IPS-NIHi11 (cell line): ENCODE results near the gene DCAF12.

Experiments used
- DNase-seq: peaks from one replicate; pipeline ENCODE4 v3.0.0; 2012; ENCODE audit warnings: mixed read lengths, low spot score

DCAF12 gene

DNA sequence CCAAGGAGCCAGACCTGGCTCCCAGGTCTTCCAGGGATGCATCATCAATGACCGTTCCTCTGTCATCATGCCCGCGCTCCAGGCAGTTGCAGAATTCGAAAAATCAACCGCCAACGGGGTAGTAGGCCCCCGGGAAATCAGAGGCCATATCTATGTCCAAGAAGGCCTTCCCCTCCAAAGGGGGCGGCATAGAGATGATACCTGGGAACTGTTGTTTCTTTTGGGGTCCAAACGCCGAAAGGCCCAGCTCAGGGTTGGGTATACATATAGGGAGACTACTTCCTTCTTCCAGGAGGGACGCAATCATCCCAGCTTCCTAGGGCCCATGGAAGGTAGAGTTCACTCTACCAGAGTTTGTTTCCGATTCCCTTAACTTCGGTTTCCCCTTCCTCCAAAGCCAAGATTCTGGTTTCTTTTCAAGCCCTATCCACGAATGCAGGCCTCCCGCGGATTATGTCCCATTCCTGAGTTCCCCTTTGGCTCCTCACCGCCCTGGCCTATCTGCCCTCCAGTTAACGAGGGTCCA lies 754 bp downstream of the DCAF12 start:
- peak; percentile 46 for DNase-seq

DNA sequence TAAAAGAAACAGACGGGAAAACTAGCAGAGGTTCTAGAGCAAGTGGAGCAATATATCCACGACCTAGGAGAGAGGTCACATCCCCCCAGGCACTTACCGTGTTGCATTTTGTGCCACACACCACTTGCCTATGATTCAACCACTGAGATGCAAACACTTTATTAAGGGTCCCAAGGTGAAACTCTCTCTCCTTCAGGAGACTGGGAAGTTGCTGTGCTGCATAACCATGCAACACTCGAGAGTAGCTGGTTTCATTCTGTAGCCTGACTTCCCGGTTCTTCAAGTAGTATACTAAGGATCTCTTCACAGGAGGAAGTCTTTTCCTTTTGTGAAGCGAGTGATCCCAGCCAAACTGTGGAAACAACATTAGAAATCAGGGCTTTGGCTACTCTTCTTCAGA lies 1.6 kb downstream of the DCAF12 start:
- DNase-seq, result no peak

GRCh38 chr9:34124099-34124498 lies 2.4 kb downstream of the DCAF12 start:
- DNase-seq, result no peak

GRCh38 chr9:34123682-34124081 lies 2.8 kb downstream of the DCAF12 start:
- no peak for DNase-seq

DNA sequence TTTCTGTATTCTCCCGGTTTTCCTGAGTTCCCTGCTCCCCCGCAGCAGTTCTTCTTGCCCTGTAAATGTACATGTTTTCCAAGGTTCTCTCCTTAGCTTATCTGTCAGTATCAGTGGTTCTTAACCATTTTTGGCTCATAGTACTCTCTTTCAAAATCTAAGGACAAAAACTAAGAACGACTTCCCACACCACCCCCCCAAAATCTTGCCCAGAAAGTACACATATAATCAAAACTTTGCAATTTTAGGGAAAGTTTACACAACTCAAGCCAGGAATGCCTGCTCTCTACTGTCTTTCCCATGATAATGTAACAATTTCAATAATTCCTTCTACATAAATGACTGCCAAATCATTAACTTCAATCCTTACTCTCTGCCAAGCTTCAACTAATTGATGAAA lies 4.5 kb downstream of the DCAF12 start:
- no peak for DNase-seq

DNA sequence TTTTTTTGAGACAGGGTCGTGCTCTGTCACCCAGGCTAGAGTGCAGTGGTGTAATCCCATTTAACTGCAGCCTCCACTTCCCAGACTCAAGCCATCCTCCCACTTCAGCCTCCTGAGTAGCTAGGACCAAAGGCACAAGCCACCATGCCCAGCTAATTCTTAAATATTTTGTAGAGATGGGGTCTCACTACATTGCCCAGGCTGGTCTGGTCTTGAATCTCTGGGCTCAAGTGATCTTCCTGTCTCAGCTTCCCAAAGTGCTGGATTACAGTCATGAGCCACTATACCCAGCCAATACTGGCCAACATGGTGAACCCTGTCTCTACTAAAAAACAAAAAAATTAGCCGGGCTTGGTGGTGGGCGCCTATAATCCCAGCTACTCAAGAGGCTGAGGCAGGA lies 6.8 kb downstream of the DCAF12 start:
- no peak for DNase-seq

GRCh38 chr9:34114436-34114835 lies 12.1 kb downstream of the DCAF12 start:
- no peak for DNase-seq

GRCh38 chr9:34106110-34106509 lies 20.4 kb downstream of the DCAF12 start:
- no peak for DNase-seq

- no peak for DNase-seq
Observed at GRCh38 chr9:34102796-34103195, 23.7 kb downstream of the DCAF12 start.

DNA sequence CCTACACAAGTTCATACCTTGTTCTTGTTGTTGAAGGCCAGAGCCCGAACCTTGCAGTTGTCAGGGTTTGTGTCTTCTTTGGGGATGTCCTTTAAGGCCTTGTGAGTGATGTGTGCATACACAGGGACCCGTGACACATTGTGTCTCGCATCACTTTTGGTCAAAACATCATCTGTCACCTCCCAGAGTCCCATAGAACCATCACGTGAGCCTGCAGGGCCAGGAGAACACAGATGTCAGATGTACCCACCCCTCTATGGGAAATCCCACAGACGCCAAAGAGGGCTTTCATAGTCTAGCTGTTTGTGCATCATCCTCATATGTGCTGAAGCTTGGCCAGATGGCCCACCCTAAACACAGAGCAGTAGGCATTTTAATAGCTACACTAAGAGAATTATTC lies 28.2 kb downstream of the DCAF12 start:
- DNase-seq, result no peak

- DNase-seq, result no peak
Observed at GRCh38 chr9:34097865-34098264, 28.6 kb downstream of the DCAF12 start.

GRCh38 chr9:34096751-34097150 lies 29.7 kb downstream of the DCAF12 start:
- DNase-seq, result no peak

GRCh38 chr9:34093578-34093977 lies 32.9 kb downstream of the DCAF12 start:
- DNase-seq, result no peak

GRCh38 chr9:34089311-34089710 lies 37.2 kb downstream of the DCAF12 start:
- DNase-seq, result no peak

DNA sequence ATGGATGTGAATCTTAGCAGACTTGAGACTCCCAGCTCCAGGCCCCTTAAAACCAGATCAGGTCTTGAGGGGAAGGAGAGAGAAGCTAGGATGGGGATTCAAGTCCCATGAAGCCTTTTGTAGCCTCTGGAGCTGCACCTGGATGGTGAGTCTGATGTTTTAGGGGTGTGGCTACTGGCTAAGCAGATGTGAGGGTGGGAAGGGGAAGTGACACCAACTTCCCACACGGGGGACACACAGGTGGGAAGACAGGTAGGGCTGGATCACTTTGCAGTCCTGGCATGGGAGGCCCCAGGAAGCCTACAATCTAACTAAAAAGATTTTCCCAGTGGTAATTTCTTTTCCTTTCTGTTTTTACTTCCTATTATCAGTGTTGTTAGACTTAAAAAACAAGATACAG lies 39.1 kb downstream of the DCAF12 start:
- no peak for DNase-seq

- DNase-seq, result no peak
Observed at GRCh38 chr9:34086864-34087263, 39.6 kb downstream of the DCAF12 start.

DNA sequence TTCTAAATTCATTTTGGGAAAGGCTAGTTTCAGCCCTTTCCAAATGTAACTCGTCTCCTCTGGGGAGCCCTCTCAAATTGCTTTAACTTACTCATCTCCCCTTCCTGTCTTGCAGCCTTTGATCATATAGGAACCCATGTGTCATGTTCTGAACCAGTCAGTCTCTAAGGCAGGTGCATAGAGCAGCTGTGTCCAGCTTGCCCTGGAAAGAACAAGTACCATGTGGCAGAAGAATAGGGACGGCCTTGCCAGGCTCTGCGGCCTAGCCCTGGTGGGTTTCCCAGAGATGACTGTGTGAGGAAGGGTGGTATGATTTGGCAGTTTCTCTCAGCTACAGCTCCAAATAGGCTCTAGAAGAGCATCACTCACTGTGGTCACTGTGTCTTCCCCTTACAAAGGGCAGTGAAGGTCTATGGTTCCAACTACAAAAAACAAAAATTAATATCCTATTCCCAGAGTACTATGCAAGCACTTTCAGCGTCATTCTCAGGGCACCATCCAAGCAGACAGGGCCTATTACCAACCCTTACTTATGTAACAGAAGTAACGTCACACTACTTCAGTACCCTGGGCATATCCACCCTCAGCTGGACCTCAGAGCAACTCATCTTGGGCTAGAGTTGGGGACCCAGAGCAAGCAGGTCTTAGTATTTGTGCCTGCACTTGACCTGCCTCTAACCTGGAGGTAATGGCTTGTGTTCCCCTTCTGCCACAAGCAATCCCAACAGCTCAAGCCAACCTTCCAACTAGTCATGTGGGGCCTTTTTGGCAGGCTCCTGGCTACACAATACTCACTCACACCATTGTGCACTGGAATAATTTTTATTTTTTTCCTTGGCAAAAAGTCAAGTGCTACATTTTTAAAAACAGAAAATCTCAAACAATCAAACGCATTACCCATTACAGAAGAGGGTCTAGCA lies 40.7 kb downstream of the DCAF12 start:
- no peak for DNase-seq

DNA sequence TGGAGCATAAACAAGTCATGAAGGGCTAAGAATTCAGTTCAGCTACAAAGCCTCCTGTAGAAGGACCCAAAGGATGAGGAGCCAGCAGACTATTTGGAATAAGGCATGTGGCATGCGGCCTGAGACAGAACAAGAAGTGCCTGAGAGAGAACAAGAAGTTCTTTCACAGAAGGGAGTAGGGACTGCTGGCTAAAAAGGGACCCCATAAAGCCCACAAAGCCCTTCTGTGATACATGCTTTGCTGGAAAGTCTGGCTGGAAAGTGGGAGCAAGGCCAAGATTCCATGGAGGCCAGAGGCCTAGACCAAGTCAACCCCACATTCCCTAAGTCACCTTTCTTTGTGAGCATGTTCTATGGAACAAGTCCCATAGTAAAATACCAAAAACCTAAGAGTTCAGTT lies 41.9 kb downstream of the DCAF12 start:
- DNase-seq, result no peak

GRCh38 chr9:34079181-34079580 lies 47.3 kb downstream of the DCAF12 start:
- peak; percentile 3 for DNase-seq

DNA sequence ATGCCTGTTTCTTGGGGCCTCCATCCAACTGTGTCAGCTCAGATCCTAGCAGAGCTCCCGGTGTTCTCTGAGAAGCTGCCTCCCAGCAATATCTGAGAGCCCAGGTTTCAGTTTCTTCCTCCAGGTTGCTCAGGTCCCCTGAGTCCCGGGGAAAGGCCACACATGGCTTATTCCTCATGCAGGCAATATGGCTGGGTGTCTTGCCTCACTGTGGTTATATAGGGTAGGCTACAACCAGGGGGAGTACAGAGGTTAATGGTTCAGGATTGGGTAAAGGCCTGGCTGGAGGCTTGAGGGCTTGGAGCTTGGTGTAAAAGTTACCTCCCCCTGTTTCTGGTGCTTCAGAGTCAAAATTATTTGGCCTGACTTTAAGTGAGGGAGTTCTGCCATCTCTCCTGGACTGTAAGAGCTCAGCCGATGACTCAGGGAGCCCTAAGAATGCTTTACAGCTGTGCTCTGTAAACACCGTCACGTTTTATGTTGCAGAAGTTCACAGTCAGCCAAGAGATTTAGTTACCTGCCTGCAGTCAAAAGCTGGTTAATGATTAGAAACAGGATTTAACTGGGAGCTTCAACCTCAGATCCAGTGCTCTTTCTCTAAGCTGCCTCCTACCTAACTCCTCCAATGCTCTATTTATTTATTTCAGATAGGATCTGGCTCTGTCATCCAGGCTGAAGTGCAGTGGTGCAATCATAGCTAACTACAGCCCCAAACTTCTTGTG lies 53.5 kb downstream of the DCAF12 start:
- DNase-seq, result no peak

DNA sequence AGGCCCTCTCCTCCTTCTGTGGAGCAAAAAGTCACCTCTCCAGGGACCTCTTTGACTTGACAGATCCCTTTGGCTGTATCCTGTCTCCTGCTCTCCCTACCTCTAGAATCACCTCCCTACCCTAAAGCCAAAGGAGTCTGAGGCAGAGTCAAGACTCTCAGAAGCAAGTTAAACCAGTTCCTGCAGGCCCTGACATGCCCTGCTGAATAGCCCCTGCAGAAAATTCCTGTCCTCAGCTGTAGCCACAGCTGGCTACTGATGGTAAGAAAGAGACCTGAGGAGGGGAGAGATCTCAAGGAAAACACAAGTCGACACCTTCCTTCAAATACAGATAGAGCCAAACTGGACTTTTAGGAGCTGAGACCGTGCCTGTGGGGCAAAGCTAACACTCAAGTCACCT lies 54.1 kb downstream of the DCAF12 start:
- DNase-seq, result peak; percentile 55

DNA sequence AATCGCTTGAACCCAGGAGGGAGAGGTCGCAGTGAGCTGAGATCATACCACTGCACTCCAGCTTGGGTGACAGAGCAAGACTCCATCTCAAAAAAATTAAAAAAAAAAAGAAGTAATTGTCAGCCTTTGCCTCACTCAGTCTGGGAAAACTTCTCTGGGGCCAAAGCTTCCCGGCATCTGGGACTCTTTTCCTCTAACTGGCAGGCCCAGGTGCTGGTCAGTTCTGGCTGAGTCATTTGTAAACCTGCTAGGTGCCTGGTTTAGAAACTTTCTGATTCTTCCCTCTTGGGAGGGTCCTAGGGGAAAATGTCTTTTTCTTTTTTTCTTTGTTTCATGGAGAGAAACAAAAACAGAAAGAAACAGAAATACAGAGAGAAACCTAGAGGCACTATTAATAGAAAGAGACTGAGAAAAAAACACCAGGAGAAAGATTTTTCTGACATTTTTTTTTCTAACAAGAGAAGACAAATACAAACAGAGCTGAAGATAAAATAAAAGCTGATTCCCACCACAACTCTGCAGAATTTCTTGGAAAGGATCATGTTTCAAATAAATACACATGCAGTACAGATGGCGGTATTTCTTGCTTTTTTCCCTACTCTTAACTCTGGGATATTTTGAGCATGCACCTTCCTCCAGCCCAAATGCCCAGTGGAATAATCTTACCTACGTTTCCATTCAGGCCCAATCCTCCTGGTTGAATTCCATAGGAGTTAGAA lies 55.7 kb downstream of the DCAF12 start:
- no peak for DNase-seq

DNA sequence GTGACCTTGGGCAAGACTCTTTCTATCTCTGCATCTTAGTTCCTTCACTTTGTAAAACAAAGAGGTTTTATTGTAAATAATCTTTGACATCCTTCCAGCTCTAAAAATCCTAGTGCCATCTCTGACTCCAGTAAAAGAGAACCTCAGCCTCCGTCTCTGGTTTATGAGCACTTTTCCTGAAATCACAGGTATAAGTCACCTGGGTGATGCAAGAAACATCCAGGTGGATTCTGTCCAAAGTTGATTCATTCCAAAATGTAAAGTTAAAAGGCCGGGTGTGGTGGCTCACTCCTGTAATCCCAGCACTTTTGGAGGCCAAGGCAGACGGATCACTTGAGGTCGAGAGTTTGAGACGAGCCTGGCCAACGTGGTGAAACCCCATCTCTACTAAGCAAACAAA lies 56.7 kb downstream of the DCAF12 start:
- DNase-seq, result no peak
